ENCODE data around the gene OBP2A.
"Not testable (repeated sequence)": the region's sequence is repeated elsewhere in the genome, so short reads cannot be mapped to it uniquely, and the experiment has no call there.

The OBP2A gene

GRCh38 chr9:135545646-135546176 lies at the start of gene OBP2A:
Gene OBP2A, plus strand, starts transcription at chr9:135546126. Its CDS starts 55 bp downstream, at chr9:135546181.
- H3K4me3 ChIP-seq (ENCODE audit: low read depth in 1 of 5, low read length in 5 of 5); H3K9me3 ChIP-seq (ENCODE audit: control insufficient read depth in 5 of 5, low read length in 5 of 5); H3K36me3 ChIP-seq (ENCODE audit: control insufficient read depth in 5 of 5, insufficient read depth in 5 of 5, low read length in 5 of 5); H3K4me1 ChIP-seq (ENCODE audit: control insufficient read depth in 5 of 5, insufficient read depth in 5 of 5, low read length in 5 of 5); H3K27ac ChIP-seq (ENCODE audit: low read depth, low read length); H3K27me3 ChIP-seq (ENCODE audit: control insufficient read depth in 5 of 5, insufficient read depth in 4 of 5, low read length in 5 of 5); H3K9ac ChIP-seq (ENCODE audit: low read length in 5 of 5): not testable (repeated sequence)

- H3K9ac ChIP-seq (ENCODE audit: low read length in 5 of 5): peak overlapping the region in 1 of 5 donors; percentile 46
- peaks cover 1 to 37% (median 28%) of the 10 kb centered on the region in 5 donors for H3K4me1 ChIP-seq (ENCODE audit: control insufficient read depth in 5 of 5, insufficient read depth in 5 of 5, low read length in 5 of 5)
- H3K27me3 ChIP-seq (ENCODE audit: control insufficient read depth in 5 of 5, insufficient read depth in 4 of 5, low read length in 5 of 5): no peaks in the 10 kb centered on the region
- no peak overlapping the region for H3K4me3 ChIP-seq (ENCODE audit: low read depth in 1 of 5, low read length in 5 of 5)
- H3K36me3 ChIP-seq (ENCODE audit: control insufficient read depth in 5 of 5, insufficient read depth in 5 of 5, low read length in 5 of 5): peaks cover 0 to 18% (median 12%) of the 10 kb centered on the region in 5 donors
- H3K9me3 ChIP-seq (ENCODE audit: control insufficient read depth in 5 of 5, low read length in 5 of 5): no peaks in the 10 kb centered on the region
- H3K27ac ChIP-seq (ENCODE audit: low read depth, low read length): no peak overlapping the region
Observed at GRCh38 chr9:135498381-135499126, 47.4 kb upstream of the OBP2A start.

GRCh38 chr9:135499326-135500070 lies 46.4 kb upstream of the OBP2A start:
- H3K27ac ChIP-seq (ENCODE audit: low read depth, low read length): peak overlapping the region; percentile 69
- no peaks in the 10 kb centered on the region for H3K27me3 ChIP-seq (ENCODE audit: control insufficient read depth in 5 of 5, insufficient read depth in 4 of 5, low read length in 5 of 5)
- H3K9me3 ChIP-seq (ENCODE audit: control insufficient read depth in 5 of 5, low read length in 5 of 5): no peaks in the 10 kb centered on the region
- H3K36me3 ChIP-seq (ENCODE audit: control insufficient read depth in 5 of 5, insufficient read depth in 5 of 5, low read length in 5 of 5): peaks cover 0 to 27% (median 22%) of the 10 kb centered on the region in 5 donors
- H3K4me1 ChIP-seq (ENCODE audit: control insufficient read depth in 5 of 5, insufficient read depth in 5 of 5, low read length in 5 of 5): peaks cover 1 to 37% (median 28%) of the 10 kb centered on the region in 5 donors
- H3K9ac ChIP-seq (ENCODE audit: low read length in 5 of 5): peak overlapping the region in 4 of 5 donors; percentile 73 to 93 (median 84)
- peak overlapping the region; percentile 10 to 93 (median 85) for H3K4me3 ChIP-seq (ENCODE audit: low read depth in 1 of 5, low read length in 5 of 5)

GRCh38 chr9:135500071-135500524 lies 45.8 kb upstream of the OBP2A start:
- Histone ChIP-seq H3K4me3 (ENCODE audit: low read depth in 1 of 5, low read length in 5 of 5) (peak overlapping the region; percentile 63 to 93 (median 85)), H3K36me3 (ENCODE audit: control insufficient read depth in 5 of 5, insufficient read depth in 5 of 5, low read length in 5 of 5) (peaks cover 0 to 33% (median 25%) of the 10 kb centered on the region in 5 donors), H3K9ac (ENCODE audit: low read length in 5 of 5) (peak overlapping the region in 4 of 5 donors; percentile 73 to 93 (median 84)), H3K27me3 (ENCODE audit: control insufficient read depth in 5 of 5, insufficient read depth in 4 of 5, low read length in 5 of 5) (no peaks in the 10 kb centered on the region), H3K27ac (ENCODE audit: low read depth, low read length) (peak overlapping the region; percentile 69), H3K4me1 (ENCODE audit: control insufficient read depth in 5 of 5, insufficient read depth in 5 of 5, low read length in 5 of 5) (peaks cover 1 to 37% (median 31%) of the 10 kb centered on the region in 5 donors), H3K9me3 (ENCODE audit: control insufficient read depth in 5 of 5, low read length in 5 of 5) (no peaks in the 10 kb centered on the region)

- H3K9ac ChIP-seq (ENCODE audit: low read length in 5 of 5): peak within 1 kb of the TSS; percentile 56 to 93 (median 93)
- peaks cover 0 to 35% (median 26%) of the 10 kb centered on the region in 5 donors for H3K36me3 ChIP-seq (ENCODE audit: control insufficient read depth in 5 of 5, insufficient read depth in 5 of 5, low read length in 5 of 5)
- peaks cover 1 to 37% (median 31%) of the 10 kb centered on the region in 5 donors for H3K4me1 ChIP-seq (ENCODE audit: control insufficient read depth in 5 of 5, insufficient read depth in 5 of 5, low read length in 5 of 5)
- H3K27me3 ChIP-seq (ENCODE audit: control insufficient read depth in 5 of 5, insufficient read depth in 4 of 5, low read length in 5 of 5): no peaks in the 10 kb centered on the region
- no peaks in the 10 kb centered on the region for H3K9me3 ChIP-seq (ENCODE audit: control insufficient read depth in 5 of 5, low read length in 5 of 5)
- H3K27ac ChIP-seq (ENCODE audit: low read depth, low read length): peak within 1 kb of the TSS; percentile 69
- H3K4me3 ChIP-seq (ENCODE audit: low read depth in 1 of 5, low read length in 5 of 5): peak within 1 kb of the TSS; percentile 63 to 93 (median 85)
Observed at GRCh38 chr9:135500525-135501260, 45.2 kb upstream of the OBP2A start, which contains the start of gene MRPS2. Gene MRPS2, plus strand, starts transcription at chr9:135500682. Its CDS starts 29 bp downstream, at chr9:135500711.

- no peak overlapping the region for H3K27ac ChIP-seq (ENCODE audit: low read depth, low read length)
- no peaks in the 10 kb centered on the region for H3K9me3 ChIP-seq (ENCODE audit: control insufficient read depth in 5 of 5, low read length in 5 of 5)
- peak overlapping the region; percentile 8 to 93 (median 93) for H3K9ac ChIP-seq (ENCODE audit: low read length in 5 of 5)
- peak overlapping the region; percentile 59 to 93 (median 85) for H3K4me3 ChIP-seq (ENCODE audit: low read depth in 1 of 5, low read length in 5 of 5)
- H3K4me1 ChIP-seq (ENCODE audit: control insufficient read depth in 5 of 5, insufficient read depth in 5 of 5, low read length in 5 of 5): peaks cover 1 to 38% (median 31%) of the 10 kb centered on the region in 5 donors
- no peaks in the 10 kb centered on the region for H3K27me3 ChIP-seq (ENCODE audit: control insufficient read depth in 5 of 5, insufficient read depth in 4 of 5, low read length in 5 of 5)
- peaks cover 0 to 35% (median 26%) of the 10 kb centered on the region in 5 donors for H3K36me3 ChIP-seq (ENCODE audit: control insufficient read depth in 5 of 5, insufficient read depth in 5 of 5, low read length in 5 of 5)
Observed at GRCh38 chr9:135501261-135502167, 44.4 kb upstream of the OBP2A start.

- Histone ChIP-seq H3K4me1 (ENCODE audit: control insufficient read depth in 5 of 5, insufficient read depth in 5 of 5, low read length in 5 of 5) (peaks cover 1 to 39% (median 31%) of the 10 kb centered on the region in 5 donors), H3K4me3 (ENCODE audit: low read depth in 1 of 5, low read length in 5 of 5) (no peak overlapping the region), H3K27ac (ENCODE audit: low read depth, low read length) (no peak overlapping the region)
Observed at GRCh38 chr9:135502168-135502872, 43.6 kb upstream of the OBP2A start.

GRCh38 chr9:135502873-135503321 lies 43.0 kb upstream of the OBP2A start:
- H3K27ac ChIP-seq (ENCODE audit: low read depth, low read length): no peak overlapping the region
- H3K4me3 ChIP-seq (ENCODE audit: low read depth in 1 of 5, low read length in 5 of 5): no peak overlapping the region
- no peaks in the 10 kb centered on the region for H3K27me3 ChIP-seq (ENCODE audit: control insufficient read depth in 5 of 5, insufficient read depth in 4 of 5, low read length in 5 of 5)
- H3K36me3 ChIP-seq (ENCODE audit: control insufficient read depth in 5 of 5, insufficient read depth in 5 of 5, low read length in 5 of 5): peaks cover 0 to 35% (median 26%) of the 10 kb centered on the region in 5 donors
- H3K9ac ChIP-seq (ENCODE audit: low read length in 5 of 5): no peak overlapping the region
- peaks cover 1 to 39% (median 31%) of the 10 kb centered on the region in 5 donors for H3K4me1 ChIP-seq (ENCODE audit: control insufficient read depth in 5 of 5, insufficient read depth in 5 of 5, low read length in 5 of 5)
- H3K9me3 ChIP-seq (ENCODE audit: control insufficient read depth in 5 of 5, low read length in 5 of 5): no peaks in the 10 kb centered on the region

More at GRCh38 chr9:135502168-135502872, 43.6 kb upstream of the OBP2A start:
- Histone ChIP-seq H3K9ac (ENCODE audit: low read length in 5 of 5) (peak overlapping the region in 1 of 5 donors; percentile 93), H3K9me3 (ENCODE audit: control insufficient read depth in 5 of 5, low read length in 5 of 5) (no peaks in the 10 kb centered on the region), H3K36me3 (ENCODE audit: control insufficient read depth in 5 of 5, insufficient read depth in 5 of 5, low read length in 5 of 5) (peaks cover 0 to 35% (median 26%) of the 10 kb centered on the region in 5 donors), H3K27me3 (ENCODE audit: control insufficient read depth in 5 of 5, insufficient read depth in 4 of 5, low read length in 5 of 5) (no peaks in the 10 kb centered on the region)

Data from subcutaneous abdominal adipose tissue (tissue), 5 donors.